CD4-positive, alpha-beta memory T cell (primary cell): ENCODE data around the gene PCSK9. TPM values are rescaled to one million over a fixed set of nuclear protein-coding genes. Genes with fewer than 3 reads are reported as not detected.

Source experiments
- CTCF ChIA-PET: fragments of 350-600 bp; sonication (Branson Sonifier 250); formaldehyde crosslinking; loops from one replicate; lab custom pipeline; 2021; ENCODE audit warnings: inconsistent platforms; ENCODE audit not compliant: partially characterized antibody; lab: Charles Lee
- POLR2A ChIA-PET: fragments of 350-600 bp; sonication (Branson Sonifier 250); formaldehyde crosslinking; loops from one replicate; lab custom pipeline; 2021; ENCODE audit not compliant: partially characterized antibody; lab: Charles Lee
- DNase-seq, 5 donors: peaks; one replicate each; pipeline versions ENCODE4 v3.0.0 to v3.0.0-alpha.2; 2020 to 2022; ENCODE audit warnings: mixed read lengths in 1 of 5
- H3K27ac ChIP-seq: one replicate; pipeline ENCODE4 v1.7.0; 2013; ENCODE audit warnings: low read depth, low read length
- H3K27me3 ChIP-seq: 2 replicates; pipeline ENCODE4 v1.7.0; 2013; ENCODE audit warnings: mild to moderate bottlenecking, low read length, moderate library complexity; ENCODE audit not compliant: insufficient read depth
- H3K36me3 ChIP-seq: 2 replicates; pipeline ENCODE4 v1.7.0; 2013; ENCODE audit warnings: mild to moderate bottlenecking, low read length, moderate library complexity; ENCODE audit not compliant: insufficient read depth
- H3K4me1 ChIP-seq: 2 replicates; pipeline ENCODE4 v1.7.0; 2013; ENCODE audit warnings: mild to moderate bottlenecking, low read length, moderate library complexity; ENCODE audit not compliant: insufficient read depth
- H3K4me3 ChIP-seq, 2 donors: one replicate each; pipeline ENCODE4 v1.7.0; 2013; ENCODE audit warnings: low read length in 2 of 2, mild to moderate bottlenecking in 1 of 2
- H3K9me3 ChIP-seq, 2 donors: one replicate each; pipeline ENCODE4 v1.7.0; 2013; ENCODE audit warnings: low read length in 2 of 2, control low read depth in 1 of 2; ENCODE audit not compliant: control insufficient read depth in 1 of 2
- H3K27ac Mint-ChIP-seq, 7 donors: one replicate each; pipeline ENCODE4 v1.8.0; 2020 to 2021; ENCODE audit warnings: mixed read lengths in 7 of 7, mild to moderate bottlenecking in 6 of 7, inconsistent platforms in 3 of 7, moderate library complexity in 3 of 7
- H3K27me3 Mint-ChIP-seq, 2 donors: one replicate each; pipeline ENCODE4 v1.8.0; 2020 to 2021; ENCODE audit warnings: mixed read lengths in 2 of 2
- H3K36me3 Mint-ChIP-seq, 2 donors: one replicate each; pipeline ENCODE4 v1.8.0; 2020 to 2021; ENCODE audit warnings: mixed read lengths in 2 of 2, inconsistent platforms in 1 of 2, mild to moderate bottlenecking in 1 of 2
- H3K4me1 Mint-ChIP-seq, 4 donors: one replicate each; pipeline ENCODE4 v1.8.0; 2020 to 2021; ENCODE audit warnings: mixed read lengths in 4 of 4, mild to moderate bottlenecking in 1 of 4
- H3K4me3 Mint-ChIP-seq, 8 donors: one replicate each; pipeline ENCODE4 v1.8.0; 2020 to 2021; ENCODE audit warnings: mixed read lengths in 8 of 8, mild to moderate bottlenecking in 7 of 8, moderate library complexity in 6 of 8, inconsistent platforms in 3 of 8
- H3K9me3 Mint-ChIP-seq, 8 donors: one replicate each; pipeline ENCODE4 v1.8.0; 2020 to 2021; ENCODE audit warnings: mixed read lengths in 8 of 8, mild to moderate bottlenecking in 5 of 8, inconsistent platforms in 3 of 8, moderate library complexity in 1 of 8
- intact Hi-C: fragments of 100-400 bp; cut with micrococcal nuclease; formaldehyde crosslinking; loops from one replicate; pipeline ENCODE4 v1.15.1; 2023
- polyA plus RNA-seq, 2 donors: library from polyadenylated mRNA; unstranded; fragments of 300-500 nt; fragmentation: Illumina TruSeq; gene quantifications; one replicate each; pipeline ENCODE4 v1.2.3, GENCODE V29; 2021
- total RNA-seq, 2 experiments: library from RNA; stranded (reverse); gene quantifications; one replicate each; pipeline ENCODE4 v1.2.3, GENCODE V29; 2021

PCSK9 gene
- total and polyA plus RNA-seq, 4 experiments from 2014 or later, result not detected

GRCh38 chr1:55037733-55038551 is 1.4 kb upstream of the PCSK9 start:
- H3K4me3 Mint-ChIP-seq, result no peak overlapping the region
- no peak overlapping the region for H3K27ac ChIP-seq
- H3K4me3 ChIP-seq, result no peak overlapping the region
- no peak overlapping the region for H3K27ac Mint-ChIP-seq
- ChIA-PET POLR2A (no interaction called here), CTCF (no interaction called here)
- H3K27me3 ChIP-seq, result no peaks in the 10 kb centered on the region
- H3K4me1 Mint-ChIP-seq, result peaks cover 0 to 13% (median under 1%) of the 10 kb centered on the region in 4 donors
- DNase-seq, result no peak
- intact Hi-C loops, result no loop called here
- no peaks in the 10 kb centered on the region for H3K9me3 ChIP-seq
- no peaks in the 10 kb centered on the region for H3K9me3 Mint-ChIP-seq
- H3K36me3 Mint-ChIP-seq, result no peaks in the 10 kb centered on the region
- H3K27me3 Mint-ChIP-seq, result peaks cover 34 to 42% of the 10 kb centered on the region in 2 donors
- no peaks in the 10 kb centered on the region for H3K4me1 ChIP-seq
- H3K36me3 ChIP-seq, result no peaks in the 10 kb centered on the region

- Mint-ChIP-seq H3K9me3 (no peaks in the 10 kb centered on the region), H3K4me1 (peaks cover 0 to 13% (median under 1%) of the 10 kb centered on the region in 4 donors), H3K27me3 (peaks cover 32 to 39% of the 10 kb centered on the region in 2 donors), H3K27ac (no peak overlapping the region), H3K4me3 (no peak overlapping the region), H3K36me3 (no peaks in the 10 kb centered on the region)
- no peaks in the 10 kb centered on the region for H3K27me3 ChIP-seq
- no peaks in the 10 kb centered on the region for H3K9me3 ChIP-seq
- ChIA-PET POLR2A (no interaction called here), CTCF (no interaction called here)
- H3K27ac ChIP-seq, result no peak overlapping the region
- no peak for DNase-seq
- H3K36me3 ChIP-seq, result no peaks in the 10 kb centered on the region
- no peaks in the 10 kb centered on the region for H3K4me1 ChIP-seq
- no peak overlapping the region for H3K4me3 ChIP-seq
- intact Hi-C loops, result no loop called here
Observed at GRCh38 chr1:55038552-55038838, 853 bp upstream of the PCSK9 start.

GRCh38 chr1:55038974-55039341 is 390 bp upstream of the PCSK9 start:
- no peaks in the 10 kb centered on the region for H3K36me3 ChIP-seq
- H3K4me1 ChIP-seq, result no peaks in the 10 kb centered on the region
- ChIA-PET POLR2A (no interaction called here), CTCF (no interaction called here)
- Mint-ChIP-seq H3K9me3 (no peaks in the 10 kb centered on the region), H3K4me1 (peaks cover 0 to 13% (median under 1%) of the 10 kb centered on the region in 4 donors), H3K36me3 (no peaks in the 10 kb centered on the region), H3K27ac (no peak overlapping the region), H3K4me3 (peak overlapping the region in 1 of 8 donors; percentile 6), H3K27me3 (peaks cover 32 to 39% of the 10 kb centered on the region in 2 donors)
- H3K9me3 ChIP-seq, result no peaks in the 10 kb centered on the region
- no peak for DNase-seq
- intact Hi-C loops, result no loop called here
- H3K27me3 ChIP-seq, result no peaks in the 10 kb centered on the region
- no peak overlapping the region for H3K27ac ChIP-seq
- no peak overlapping the region for H3K4me3 ChIP-seq

GRCh38 chr1:55040083-55040932 is 960 bp downstream of the PCSK9 start:
- Histone ChIP-seq H3K36me3 (no peaks in the 10 kb centered on the region), H3K9me3 (no peaks in the 10 kb centered on the region), H3K27ac (no peak overlapping the region), H3K4me1 (no peaks in the 10 kb centered on the region), H3K27me3 (no peaks in the 10 kb centered on the region), H3K4me3 (no peak overlapping the region)
- H3K36me3 Mint-ChIP-seq, result no peaks in the 10 kb centered on the region
- peak overlapping the region in 1 of 8 donors; percentile 20 for H3K4me3 Mint-ChIP-seq
- POLR2A ChIA-PET, result no interaction called here
- peaks cover 0 to 13% (median under 1%) of the 10 kb centered on the region in 4 donors for H3K4me1 Mint-ChIP-seq
- H3K27me3 Mint-ChIP-seq, result peaks cover 26 to 31% of the 10 kb centered on the region in 2 donors
- peaks cover 0 to 2% (median 0%) of the 10 kb centered on the region in 8 donors for H3K9me3 Mint-ChIP-seq
- no peak overlapping the region for H3K27ac Mint-ChIP-seq
- no peak for DNase-seq
- CTCF ChIA-PET, result interaction anchor here (1.5 kb wide), 1 partner anchor 95 kb away, joined by 3 read pairs; no protein-coding TSS in a partner anchor
- intact Hi-C loops, result no loop called here

GRCh38 chr1:55040933-55041494 is 1.7 kb downstream of the PCSK9 start:
- no peak overlapping the region for H3K27ac Mint-ChIP-seq
- peaks cover 25 to 27% of the 10 kb centered on the region in 2 donors for H3K27me3 Mint-ChIP-seq
- ChIA-PET CTCF (interaction anchor here (1.5 kb wide), 1 partner anchor 96 kb away, joined by 3 read pairs; no protein-coding TSS in a partner anchor), POLR2A (no interaction called here)
- no peaks in the 10 kb centered on the region for H3K27me3 ChIP-seq
- H3K27ac ChIP-seq, result no peak overlapping the region
- no peak for DNase-seq
- H3K4me1 Mint-ChIP-seq, result peaks cover 0 to 13% (median under 1%) of the 10 kb centered on the region in 4 donors
- no peaks in the 10 kb centered on the region for H3K36me3 ChIP-seq
- intact Hi-C loops, result no loop called here
- H3K4me1 ChIP-seq, result no peaks in the 10 kb centered on the region
- no peaks in the 10 kb centered on the region for H3K9me3 ChIP-seq
- H3K4me3 ChIP-seq, result no peak overlapping the region
- H3K4me3 Mint-ChIP-seq, result no peak overlapping the region
- H3K9me3 Mint-ChIP-seq, result peaks cover 0 to 2% (median 0%) of the 10 kb centered on the region in 8 donors
- no peaks in the 10 kb centered on the region for H3K36me3 Mint-ChIP-seq

GRCh38 chr1:55041613-55042012 is 2.3 kb downstream of the PCSK9 start:
- Histone ChIP-seq H3K27ac (no peak overlapping the region), H3K4me1 (no peaks in the 10 kb centered on the region), H3K27me3 (no peaks in the 10 kb centered on the region), H3K9me3 (no peaks in the 10 kb centered on the region), H3K4me3 (no peak overlapping the region), H3K36me3 (no peaks in the 10 kb centered on the region)
- Mint-ChIP-seq H3K27me3 (peaks cover 20 to 22% of the 10 kb centered on the region in 2 donors), H3K4me3 (no peak overlapping the region), H3K36me3 (no peaks in the 10 kb centered on the region), H3K4me1 (peaks cover 0 to 13% (median under 1%) of the 10 kb centered on the region in 4 donors), H3K9me3 (peaks cover 0 to 2% (median 0%) of the 10 kb centered on the region in 8 donors), H3K27ac (no peak overlapping the region)
- POLR2A ChIA-PET, result no interaction called here
- DNase-seq, result no peak
- intact Hi-C loops, result no loop called here
- CTCF ChIA-PET, result no interaction called here

GRCh38 chr1:55043011-55043410 is 3.7 kb downstream of the PCSK9 start:
- H3K4me3 ChIP-seq, result no peak overlapping the region
- Mint-ChIP-seq H3K4me3 (no peak overlapping the region), H3K27me3 (peaks cover 12 to 19% of the 10 kb centered on the region in 2 donors), H3K9me3 (peaks cover 0 to 2% (median 0%) of the 10 kb centered on the region in 8 donors), H3K36me3 (no peaks in the 10 kb centered on the region), H3K4me1 (peaks cover 0 to 13% (median under 1%) of the 10 kb centered on the region in 4 donors), H3K27ac (no peak overlapping the region)
- DNase-seq, result no peak
- no peaks in the 10 kb centered on the region for H3K9me3 ChIP-seq
- ChIA-PET POLR2A (no interaction called here), CTCF (no interaction called here)
- H3K27ac ChIP-seq, result no peak overlapping the region
- no peaks in the 10 kb centered on the region for H3K27me3 ChIP-seq
- H3K36me3 ChIP-seq, result no peaks in the 10 kb centered on the region
- H3K4me1 ChIP-seq, result no peaks in the 10 kb centered on the region
- intact Hi-C loops, result no loop called here
